HL-60 (cell line): ENCODE results near the gene MCIDAS.

Experiments used
- DNase-seq, 2 experiments: peaks; one replicate each; pipeline ENCODE4 v3.0.0-alpha.2; 2010 to 2020; ENCODE audit warnings: low read depth in 1 of 2, low spot score in 1 of 2
- H3K27ac ChIP-seq: fragments of 250-450 bp; sonication (Bioruptor Pico); replicated peaks from 2 replicates; pipeline ENCODE4 v1.5.1; 2020; ENCODE audit warnings: mild to moderate bottlenecking, moderate library complexity
- H3K27me3 ChIP-seq: fragments of 250-450 bp; sonication (Bioruptor Pico); 2 replicates; pipeline ENCODE4 v1.5.1; 2021; ENCODE audit warnings: mild to moderate bottlenecking, moderate library complexity; ENCODE audit not compliant: insufficient read depth, poor library complexity, severe bottlenecking
- H3K4me3 ChIP-seq: replicated peaks from 2 replicates; pipeline ENCODE4 v1.5.1; 2011; ENCODE audit warnings: mild to moderate bottlenecking, control low read depth, low read length; ENCODE audit not compliant: insufficient read depth
- CTCF ChIP-seq: IDR thresholded peaks from one replicate; pipeline ENCODE4 v1.5.1; 2011; ENCODE audit warnings: low read length, control low read depth, inconsistent platforms; ENCODE audit not compliant: insufficient read depth
- GABPA ChIP-seq: IDR thresholded peaks from 2 replicates; pipeline ENCODE4 v1.6.1; 2012; ENCODE audit warnings: low read depth
- POLR2AphosphoS5 ChIP-seq: IDR thresholded peaks from 2 replicates; pipeline ENCODE4 v1.6.1; 2012; ENCODE audit warnings: low read depth
- SPI1 ChIP-seq: IDR thresholded peaks from 2 replicates; pipeline ENCODE4 v1.6.1; 2012; ENCODE audit warnings: low read depth, mild to moderate bottlenecking, borderline replicate concordance
- TF ChIP-seq, protein P1 (sequence below): IDR thresholded peaks from 2 replicates; pipeline ENCODE4 v1.6.1; 2012; ENCODE audit warnings: low read depth; ENCODE audit not compliant: insufficient replicate concordance

The MCIDAS gene

DNA sequence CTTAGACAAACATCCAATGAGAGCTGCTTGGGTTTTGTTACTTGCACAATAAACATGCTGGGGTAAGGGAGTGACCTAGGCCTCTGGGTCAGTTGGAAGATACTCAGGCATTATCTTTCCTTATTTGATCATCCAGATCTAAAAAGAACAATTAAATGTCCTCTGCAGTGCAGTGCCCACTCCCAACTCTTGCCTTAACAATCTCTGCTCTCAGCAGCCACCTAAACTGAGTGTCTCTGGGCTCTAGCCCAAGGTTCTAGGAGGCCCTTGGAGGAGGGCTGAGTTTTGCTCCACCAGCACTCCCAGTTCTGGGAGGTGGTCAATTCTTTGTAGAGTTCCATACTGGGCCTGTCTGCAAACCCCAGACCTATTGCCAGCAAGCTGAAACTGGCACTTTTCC lies 1.8 kb downstream of the MCIDAS start:
- no peak for TF ChIP-seq SPI1
- no peak for TF ChIP-seq CTCF
- no peak for TF ChIP-seq POLR2AphosphoS5
- TF ChIP-seq GABPA = no peak
- TF ChIP-seq, protein P1, sequence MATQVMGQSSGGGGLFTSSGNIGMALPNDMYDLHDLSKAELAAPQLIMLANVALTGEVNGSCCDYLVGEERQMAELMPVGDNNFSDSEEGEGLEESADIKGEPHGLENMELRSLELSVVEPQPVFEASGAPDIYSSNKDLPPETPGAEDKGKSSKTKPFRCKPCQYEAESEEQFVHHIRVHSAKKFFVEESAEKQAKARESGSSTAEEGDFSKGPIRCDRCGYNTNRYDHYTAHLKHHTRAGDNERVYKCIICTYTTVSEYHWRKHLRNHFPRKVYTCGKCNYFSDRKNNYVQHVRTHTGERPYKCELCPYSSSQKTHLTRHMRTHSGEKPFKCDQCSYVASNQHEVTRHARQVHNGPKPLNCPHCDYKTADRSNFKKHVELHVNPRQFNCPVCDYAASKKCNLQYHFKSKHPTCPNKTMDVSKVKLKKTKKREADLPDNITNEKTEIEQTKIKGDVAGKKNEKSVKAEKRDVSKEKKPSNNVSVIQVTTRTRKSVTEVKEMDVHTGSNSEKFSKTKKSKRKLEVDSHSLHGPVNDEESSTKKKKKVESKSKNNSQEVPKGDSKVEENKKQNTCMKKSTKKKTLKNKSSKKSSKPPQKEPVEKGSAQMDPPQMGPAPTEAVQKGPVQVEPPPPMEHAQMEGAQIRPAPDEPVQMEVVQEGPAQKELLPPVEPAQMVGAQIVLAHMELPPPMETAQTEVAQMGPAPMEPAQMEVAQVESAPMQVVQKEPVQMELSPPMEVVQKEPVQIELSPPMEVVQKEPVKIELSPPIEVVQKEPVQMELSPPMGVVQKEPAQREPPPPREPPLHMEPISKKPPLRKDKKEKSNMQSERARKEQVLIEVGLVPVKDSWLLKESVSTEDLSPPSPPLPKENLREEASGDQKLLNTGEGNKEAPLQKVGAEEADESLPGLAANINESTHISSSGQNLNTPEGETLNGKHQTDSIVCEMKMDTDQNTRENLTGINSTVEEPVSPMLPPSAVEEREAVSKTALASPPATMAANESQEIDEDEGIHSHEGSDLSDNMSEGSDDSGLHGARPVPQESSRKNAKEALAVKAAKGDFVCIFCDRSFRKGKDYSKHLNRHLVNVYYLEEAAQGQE = no peak
- H3K27ac ChIP-seq = no peak overlapping the region
- no peak for DNase-seq
- H3K4me3 ChIP-seq = no peak overlapping the region
- H3K27me3 ChIP-seq = peaks cover 41% of the 10 kb centered on the region

DNA sequence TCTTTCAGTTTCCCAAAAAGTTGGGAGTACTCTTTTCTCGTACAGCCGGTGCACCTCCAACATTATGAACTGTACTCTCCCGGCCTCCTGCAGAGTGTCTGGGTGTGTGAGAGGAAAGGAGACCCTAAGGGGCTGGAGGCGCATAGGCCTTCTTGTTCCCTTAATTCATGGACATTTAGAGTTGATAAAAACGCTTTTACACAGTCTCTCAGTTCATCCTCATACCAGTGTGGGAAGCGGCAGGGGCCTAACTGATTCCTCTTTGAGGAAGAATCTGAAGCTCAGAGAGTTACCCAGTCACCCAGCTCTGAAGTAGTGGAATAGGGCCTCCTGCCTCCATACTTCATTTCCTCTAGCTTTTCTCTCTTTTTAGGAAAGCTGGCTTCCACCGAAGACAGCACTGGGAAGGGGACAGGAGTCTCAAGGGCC lies 3.3 kb downstream of the MCIDAS start:
- Histone ChIP-seq H3K27me3 (peaks cover 42% of the 10 kb centered on the region), H3K27ac (no peak overlapping the region), H3K4me3 (no peak overlapping the region)
- DNase-seq = no peak
- TF ChIP-seq GABPA = no peak
- no peak for TF ChIP-seq SPI1
- TF ChIP-seq POLR2AphosphoS5 = no peak
- TF ChIP-seq CTCF = no peak

DNA sequence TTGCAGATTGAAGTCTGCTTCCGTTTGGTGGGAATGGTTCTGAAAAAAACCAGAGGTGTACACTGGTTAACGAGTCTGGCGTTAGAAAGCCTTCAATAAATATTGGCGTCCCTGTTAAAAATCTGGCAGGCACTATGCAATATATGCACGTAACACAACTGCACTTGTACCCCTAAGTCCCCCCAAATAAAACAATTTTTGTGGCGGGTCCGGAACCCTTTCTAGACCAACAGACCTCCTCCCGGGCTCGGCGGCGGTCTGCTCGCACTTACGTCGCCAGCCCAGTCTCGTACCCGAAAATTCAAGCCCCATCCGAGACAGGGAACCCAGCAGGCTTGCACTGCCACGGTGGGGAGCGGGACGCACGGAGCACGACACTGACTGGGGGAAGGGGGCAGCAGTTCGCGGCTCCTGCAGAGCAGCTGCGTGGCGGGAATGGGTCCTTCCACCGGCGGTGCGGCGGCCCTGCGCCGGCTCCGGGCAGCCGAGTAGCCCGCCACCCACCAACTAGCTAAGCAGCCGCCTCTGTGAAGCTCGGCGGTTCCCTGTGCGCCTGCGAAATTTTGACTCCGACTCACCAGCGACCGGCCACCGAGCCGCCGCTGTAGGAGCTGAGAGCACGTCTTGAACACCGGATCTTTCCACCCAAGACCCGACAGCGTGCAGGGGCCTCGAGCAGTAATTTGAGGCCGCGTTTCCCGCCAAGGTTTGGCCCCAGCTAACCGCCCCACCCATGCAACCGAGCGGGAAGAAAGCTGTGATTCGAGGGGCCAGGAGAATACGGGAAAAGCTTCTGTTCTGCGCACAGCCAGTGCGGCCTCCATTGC lies 3.9 kb downstream of the MCIDAS start:
- TF ChIP-seq SPI1 (no peak), CTCF (no peak), GABPA (no peak), POLR2AphosphoS5 (no peak)
- DNase-seq = no peak
- peaks cover 42% of the 10 kb centered on the region for H3K27me3 ChIP-seq
- no peak overlapping the region for H3K4me3 ChIP-seq
- no peak overlapping the region for H3K27ac ChIP-seq

- Histone ChIP-seq H3K27ac (no peak overlapping the region), H3K4me3 (no peak overlapping the region), H3K27me3 (peaks cover 34% of the 10 kb centered on the region)
- TF ChIP-seq GABPA (no peak), POLR2AphosphoS5 (no peak), SPI1 (no peak), CTCF (no peak)
- TF ChIP-seq, protein P1 = no peak
- DNase-seq = no peak
These were observed 4.8 kb downstream of the MCIDAS start for GRCh38 chr5:55222092-55222984.
